HG02973 (cell line): Measurements from ENCODE around the gene XKR7.

ENCODE experiments used
- ATAC-seq: cut with Tn5 transposase; IDR thresholded peaks from one replicate; pipeline ENCODE4 v1.9.1; 2021; ENCODE audit warnings: moderate library complexity; ENCODE audit not compliant: unreplicated experiment

The XKR7 gene

GRCh38 chr20:31975874-31976273, 7.9 kb downstream of the XKR7 start:
- no peak for ATAC-seq

DNA sequence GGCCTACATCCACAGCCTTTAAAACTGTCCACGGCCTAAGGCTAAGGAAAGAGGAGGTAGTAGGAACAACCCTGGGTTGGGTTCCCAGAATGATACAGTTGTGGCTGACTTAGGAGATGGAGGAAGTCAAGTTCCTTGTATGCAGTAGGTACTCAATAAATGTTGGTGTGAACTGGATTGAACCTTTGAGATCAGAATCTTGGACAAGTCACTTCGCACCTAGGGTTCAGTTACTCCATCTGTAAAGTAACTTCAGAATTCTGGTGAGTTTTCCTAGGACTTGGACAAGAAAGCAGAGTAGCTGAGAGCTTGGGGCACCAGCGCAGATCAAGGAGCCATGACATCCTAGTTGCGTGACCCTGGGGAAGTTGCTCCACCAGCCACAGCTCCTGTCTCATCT, 9.1 kb downstream of the XKR7 start:
- ATAC-seq: no peak

DNA sequence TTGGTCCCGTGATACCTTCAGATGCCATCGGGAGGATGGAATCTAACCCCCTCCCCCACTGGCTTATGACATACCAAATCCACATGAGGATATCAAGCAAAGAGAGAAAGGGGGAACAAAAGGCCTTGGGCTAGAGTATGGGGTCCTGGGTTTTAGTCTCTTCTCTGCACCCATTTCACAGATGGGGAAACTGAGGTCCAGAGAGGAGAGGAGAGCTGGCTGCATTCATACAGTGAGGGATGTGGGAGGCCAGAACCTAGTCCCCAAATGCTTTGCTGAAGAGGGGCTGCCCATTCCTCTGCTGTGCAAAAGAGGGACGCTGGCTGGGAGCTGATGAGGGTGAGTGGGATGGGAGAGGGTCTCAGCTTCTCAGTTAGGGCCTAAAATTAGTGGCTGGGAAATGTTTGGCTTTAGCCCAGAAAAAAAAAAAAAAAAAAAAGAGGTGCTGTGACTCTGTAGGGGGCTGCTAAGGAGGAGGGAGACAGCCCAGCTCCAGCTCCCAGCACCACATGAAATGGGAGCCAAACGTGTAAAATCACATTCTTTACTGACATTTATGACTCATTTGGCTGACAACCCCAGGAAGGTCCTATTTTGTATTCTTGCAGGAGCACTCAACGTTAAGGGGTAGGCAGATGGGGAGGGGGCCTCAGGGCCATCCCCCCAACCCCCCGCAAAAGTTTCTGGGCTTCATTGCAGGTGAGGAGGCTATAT, 11.9 kb downstream of the XKR7 start:
- ATAC-seq: no peak

- no peak for ATAC-seq
Observed at GRCh38 chr20:31981784-31982183, 13.8 kb downstream of the XKR7 start.

- ATAC-seq: no peak
Observed at GRCh38 chr20:31984981-31985471, 17.1 kb downstream of the XKR7 start.

- no peak for ATAC-seq
Observed at GRCh38 chr20:31987744-31988143, 19.8 kb downstream of the XKR7 start.

DNA sequence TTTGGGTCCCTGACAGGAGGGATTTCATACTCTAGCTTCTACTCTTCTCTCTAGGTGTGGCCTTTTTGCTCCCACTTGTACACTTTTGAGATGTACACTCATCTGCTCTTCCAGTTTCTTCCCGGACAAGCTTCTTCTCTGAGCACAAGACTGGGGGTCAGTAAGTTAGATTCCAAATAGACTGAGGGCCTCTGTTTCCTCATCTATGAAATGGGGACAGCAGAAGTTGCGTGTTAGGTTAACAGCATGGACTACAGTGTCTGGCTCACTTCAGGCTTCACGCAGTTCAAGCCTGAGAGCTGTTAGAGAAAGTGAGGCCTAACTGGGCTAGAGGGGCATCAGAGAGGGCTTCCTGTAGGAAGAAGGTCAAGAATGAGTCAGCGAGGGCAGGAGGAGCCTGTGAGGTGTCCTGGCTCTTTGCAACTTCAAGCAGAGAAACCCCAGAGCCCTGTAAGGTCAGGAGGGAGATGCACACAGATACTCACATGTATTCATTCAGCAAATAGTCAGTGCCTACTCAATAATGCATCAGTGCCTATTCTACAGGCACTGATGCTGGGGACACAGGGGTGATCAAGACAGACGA, 20.6 kb downstream of the XKR7 start:
- ATAC-seq: no peak

DNA sequence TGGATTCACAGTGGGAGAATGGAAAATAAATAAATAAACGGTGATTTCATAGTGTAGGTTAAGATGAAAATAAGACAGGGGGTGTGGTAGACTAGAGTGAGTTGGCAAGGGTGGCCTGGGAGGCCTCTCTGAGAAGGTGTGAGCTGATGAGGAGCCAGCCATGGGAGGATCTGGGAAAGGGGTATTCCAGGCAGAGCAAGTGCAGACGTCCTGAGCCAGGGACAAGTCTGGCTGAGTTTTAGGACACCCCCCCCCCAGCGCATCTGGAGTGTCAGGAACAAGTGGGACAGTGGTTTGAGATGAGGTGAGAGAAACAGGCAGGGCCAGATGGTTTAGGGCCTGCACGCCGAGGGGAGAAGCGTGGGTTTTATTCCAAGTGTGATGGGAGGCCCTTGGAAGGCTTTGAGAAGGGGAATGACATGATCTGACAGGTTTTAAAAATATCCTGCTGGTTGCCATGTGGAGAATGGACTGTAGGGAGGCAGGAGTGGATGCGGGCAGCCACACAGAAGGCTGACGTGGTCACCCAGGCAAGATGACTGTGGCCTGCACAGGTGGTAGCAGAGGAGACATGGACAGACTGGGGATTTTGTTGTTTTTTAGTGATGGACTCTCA, 21.2 kb downstream of the XKR7 start:
- no peak for ATAC-seq

- no peak for ATAC-seq
Observed at GRCh38 chr20:31990641-31991338, 22.8 kb downstream of the XKR7 start.

GRCh38 chr20:31991339-31991705, 23.4 kb downstream of the XKR7 start:
- no peak for ATAC-seq

- no peak for ATAC-seq
Observed at GRCh38 chr20:31992086-31992485, 24.1 kb downstream of the XKR7 start.

- no peak for ATAC-seq
Observed at GRCh38 chr20:31996996-31997395, 29.0 kb downstream of the XKR7 start.

GRCh38 chr20:31998246-31998645, 30.3 kb downstream of the XKR7 start:
- ATAC-seq: no peak

- no peak for ATAC-seq
Observed at GRCh38 chr20:32003325-32003724, 35.4 kb downstream of the XKR7 start.

GRCh38 chr20:32004963-32005362, 37.0 kb downstream of the XKR7 start:
- no peak for ATAC-seq

GRCh38 chr20:32006053-32006452, 38.1 kb downstream of the XKR7 start:
- ATAC-seq: no peak

GRCh38 chr20:32006841-32007786, 39.2 kb downstream of the XKR7 start:
- no peak for ATAC-seq

DNA sequence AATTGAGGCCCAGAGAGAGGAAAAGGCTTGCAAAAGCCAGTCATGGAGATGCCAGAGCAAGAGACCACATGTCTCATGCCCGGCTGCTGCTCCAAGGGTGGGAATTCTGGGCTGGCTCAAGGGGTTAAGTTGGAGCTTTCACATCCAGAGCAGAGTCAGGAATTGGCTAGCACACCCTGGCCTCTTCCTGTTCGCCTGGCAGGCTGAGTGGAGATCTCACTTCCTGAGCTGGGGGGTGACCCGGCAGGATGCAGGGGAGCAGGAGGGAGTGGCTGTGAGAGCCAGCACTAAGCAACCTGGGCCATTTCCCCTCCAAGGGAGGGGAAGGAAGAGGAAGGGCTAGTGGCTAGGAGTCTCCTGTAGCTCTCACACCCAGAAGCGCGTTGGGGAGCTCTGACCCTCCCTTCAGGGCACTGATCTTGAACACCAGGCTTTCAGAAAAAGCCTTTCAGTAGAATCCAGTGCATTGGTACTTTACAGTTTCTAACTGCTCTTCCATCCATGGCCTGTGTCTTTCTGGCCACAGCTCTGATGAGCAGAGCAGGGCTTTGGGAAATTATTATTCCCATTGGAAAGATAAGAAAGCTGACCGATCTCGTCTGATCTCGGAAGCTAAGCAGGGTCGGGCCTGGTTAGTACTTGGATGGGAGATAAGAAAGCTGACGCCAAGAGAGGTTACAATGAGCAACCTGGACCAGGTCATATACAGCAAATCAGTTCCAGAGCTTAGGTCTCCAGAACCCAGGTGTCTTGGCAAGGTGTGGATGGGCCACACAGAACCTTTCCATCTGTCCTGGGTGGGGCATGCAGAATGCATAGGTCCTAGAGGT, 40.1 kb downstream of the XKR7 start:
- ATAC-seq: no peak

- no peak for ATAC-seq
Observed at GRCh38 chr20:32009564-32009963, 41.6 kb downstream of the XKR7 start.

DNA sequence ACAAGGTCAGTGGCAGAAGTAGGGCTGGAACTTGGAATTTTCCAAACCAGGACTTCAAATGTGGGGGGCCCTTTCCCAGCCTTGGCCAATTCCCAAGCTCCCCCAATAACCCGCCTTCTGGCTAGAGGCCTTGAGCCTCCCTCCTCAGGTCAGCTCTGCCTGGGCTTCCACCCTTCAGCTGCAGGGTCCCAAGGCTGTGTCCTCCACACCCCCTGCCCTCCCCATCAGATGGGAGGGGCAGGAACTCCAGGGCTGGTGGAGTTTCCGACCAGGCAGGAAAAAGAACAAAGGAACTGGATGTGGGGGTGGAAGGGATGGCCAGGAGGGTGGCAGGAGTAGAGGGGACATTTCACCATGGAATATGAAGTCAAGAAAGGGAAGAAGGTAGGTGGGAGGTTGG, 42.1 kb downstream of the XKR7 start, which contains the start of gene CCM2L:
CCM2L (plus strand) TSS at position 338 of the 400 bp plus-strand sequence; CDS start at position 355, 17 bp downstream.
- no peak for ATAC-seq
